Progenitor cell of endocrine pancreas (in vitro differentiated cells): ENCODE measurements around the gene PRDX6. TPM values are rescaled to one million over a fixed set of nuclear protein-coding genes. Genes with fewer than 3 reads are reported as not detected.
A peak's percentile ranks its signal among the peaks of the same experiment; 100 is the strongest.

ENCODE experiments used
- DNase-seq: peaks from one replicate; pipeline ENCODE4 v3.0.0; 2021; ENCODE audit warnings: low spot score; ENCODE audit not compliant: unreplicated experiment
- H3K27ac Mint-ChIP-seq: 2 replicates; pipeline ENCODE4 v1.8.0; 2021; ENCODE audit warnings: mild to moderate bottlenecking, moderate library complexity, mixed read lengths
- H3K27me3 Mint-ChIP-seq: 2 replicates; pipeline ENCODE4 v1.8.0; 2021; ENCODE audit warnings: mixed read lengths
- H3K36me3 Mint-ChIP-seq: 2 replicates; pipeline ENCODE4 v1.8.0; 2022; ENCODE audit warnings: mixed read lengths; ENCODE audit not compliant: insufficient read depth
- H3K4me1 Mint-ChIP-seq: 2 replicates; pipeline ENCODE4 v1.8.0; 2021; ENCODE audit warnings: low read depth, mixed read lengths
- H3K4me3 Mint-ChIP-seq: 2 replicates; pipeline ENCODE4 v1.8.0; 2021; ENCODE audit warnings: low read depth, mild to moderate bottlenecking, moderate library complexity, mixed read lengths
- H3K9me3 Mint-ChIP-seq: 2 replicates; pipeline ENCODE4 v1.8.0; 2021; ENCODE audit warnings: low read depth, mixed read lengths
- total RNA-seq: library from RNA; stranded (reverse); gene quantifications from 2 replicates; pipeline ENCODE4 v1.2.1, GENCODE V29; 2021
- TF ChIP-seq, protein P1 (sequence below): fragments of 200-600 bp; sonication (generic); IDR thresholded peaks from one replicate; pipeline ENCODE4 v1.5.0; 2021; ENCODE audit warnings: antibody characterized with exemption, mild to moderate bottlenecking; ENCODE audit not compliant: unreplicated experiment

The PRDX6 gene
- total RNA-seq, 1 donor from 2014 or later: 258 TPM

DNA sequence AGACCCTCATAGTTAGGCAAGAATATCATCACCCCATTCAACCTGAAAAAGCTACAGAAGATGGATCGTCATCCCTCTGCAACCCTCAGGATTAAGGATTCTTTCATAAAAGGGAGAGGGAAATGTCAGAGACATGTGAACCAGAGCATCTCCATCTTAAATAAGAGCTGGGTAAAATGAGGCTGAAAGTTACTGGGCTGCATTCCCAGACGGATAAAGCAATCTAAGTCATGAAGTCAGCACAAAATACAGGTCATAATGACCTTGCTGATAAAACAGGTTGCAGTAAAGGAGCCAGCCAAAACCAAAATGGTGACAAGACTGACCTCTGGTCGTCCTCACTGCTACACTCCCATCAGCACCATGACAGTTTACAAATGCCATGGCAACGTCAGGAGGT, 22.6 kb downstream of the PRDX6 start:
- Mint-ChIP-seq H3K9me3 (peaks cover 4% of the 10 kb centered on the region), H3K4me1 (peaks cover 2% of the 10 kb centered on the region), H3K36me3 (peaks cover 1% of the 10 kb centered on the region), H3K27ac (no peak overlapping the region), H3K27me3 (no peaks in the 10 kb centered on the region), H3K4me3 (no peak overlapping the region)
- no peak for DNase-seq
- TF ChIP-seq, protein P1, sequence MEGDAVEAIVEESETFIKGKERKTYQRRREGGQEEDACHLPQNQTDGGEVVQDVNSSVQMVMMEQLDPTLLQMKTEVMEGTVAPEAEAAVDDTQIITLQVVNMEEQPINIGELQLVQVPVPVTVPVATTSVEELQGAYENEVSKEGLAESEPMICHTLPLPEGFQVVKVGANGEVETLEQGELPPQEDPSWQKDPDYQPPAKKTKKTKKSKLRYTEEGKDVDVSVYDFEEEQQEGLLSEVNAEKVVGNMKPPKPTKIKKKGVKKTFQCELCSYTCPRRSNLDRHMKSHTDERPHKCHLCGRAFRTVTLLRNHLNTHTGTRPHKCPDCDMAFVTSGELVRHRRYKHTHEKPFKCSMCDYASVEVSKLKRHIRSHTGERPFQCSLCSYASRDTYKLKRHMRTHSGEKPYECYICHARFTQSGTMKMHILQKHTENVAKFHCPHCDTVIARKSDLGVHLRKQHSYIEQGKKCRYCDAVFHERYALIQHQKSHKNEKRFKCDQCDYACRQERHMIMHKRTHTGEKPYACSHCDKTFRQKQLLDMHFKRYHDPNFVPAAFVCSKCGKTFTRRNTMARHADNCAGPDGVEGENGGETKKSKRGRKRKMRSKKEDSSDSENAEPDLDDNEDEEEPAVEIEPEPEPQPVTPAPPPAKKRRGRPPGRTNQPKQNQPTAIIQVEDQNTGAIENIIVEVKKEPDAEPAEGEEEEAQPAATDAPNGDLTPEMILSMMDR: no peak

- TF ChIP-seq, protein P1: no peak
- peak overlapping the region; percentile 63 for H3K27ac Mint-ChIP-seq
- H3K27me3 Mint-ChIP-seq: no peaks in the 10 kb centered on the region
- H3K9me3 Mint-ChIP-seq: no peaks in the 10 kb centered on the region
- no peaks in the 10 kb centered on the region for H3K36me3 Mint-ChIP-seq
- no peak overlapping the region for H3K4me3 Mint-ChIP-seq
- H3K4me1 Mint-ChIP-seq: peaks cover 9% of the 10 kb centered on the region
- DNase-seq: no peak
Measured at GRCh38 chr1:173502104-173502503, 25.0 kb downstream of the PRDX6 start.

DNA sequence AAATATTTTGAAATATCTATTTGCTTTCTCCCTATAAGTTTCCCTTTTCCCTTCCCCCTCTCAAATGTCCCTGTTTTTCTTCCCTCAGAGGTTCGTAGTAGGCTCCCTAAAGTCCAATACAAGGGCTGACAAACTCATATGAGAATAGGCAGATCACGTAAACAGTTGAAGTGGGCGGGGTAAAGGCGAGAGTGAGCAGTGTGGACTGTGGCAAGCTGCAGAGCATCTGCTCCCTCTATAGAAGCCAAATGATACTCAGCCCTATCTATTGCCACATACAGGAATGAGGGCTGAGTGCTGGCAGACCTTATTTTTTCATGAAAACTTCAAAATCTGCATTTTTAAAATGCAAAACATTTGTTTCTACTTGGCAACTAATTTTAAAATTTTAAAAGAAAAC, 26.3 kb downstream of the PRDX6 start:
- Mint-ChIP-seq H3K9me3 (no peaks in the 10 kb centered on the region), H3K27me3 (no peaks in the 10 kb centered on the region), H3K4me1 (peaks cover 17% of the 10 kb centered on the region), H3K36me3 (no peaks in the 10 kb centered on the region), H3K4me3 (no peak overlapping the region), H3K27ac (no peak overlapping the region)
- TF ChIP-seq, protein P1: no peak
- no peak for DNase-seq

GRCh38 chr1:173504268-173504667, 27.1 kb downstream of the PRDX6 start:
- Mint-ChIP-seq H3K9me3 (no peaks in the 10 kb centered on the region), H3K36me3 (no peaks in the 10 kb centered on the region), H3K4me1 (peaks cover 17% of the 10 kb centered on the region), H3K27me3 (no peaks in the 10 kb centered on the region), H3K27ac (no peak overlapping the region), H3K4me3 (no peak overlapping the region)
- no peak for DNase-seq
- TF ChIP-seq, protein P1: no peak

DNA sequence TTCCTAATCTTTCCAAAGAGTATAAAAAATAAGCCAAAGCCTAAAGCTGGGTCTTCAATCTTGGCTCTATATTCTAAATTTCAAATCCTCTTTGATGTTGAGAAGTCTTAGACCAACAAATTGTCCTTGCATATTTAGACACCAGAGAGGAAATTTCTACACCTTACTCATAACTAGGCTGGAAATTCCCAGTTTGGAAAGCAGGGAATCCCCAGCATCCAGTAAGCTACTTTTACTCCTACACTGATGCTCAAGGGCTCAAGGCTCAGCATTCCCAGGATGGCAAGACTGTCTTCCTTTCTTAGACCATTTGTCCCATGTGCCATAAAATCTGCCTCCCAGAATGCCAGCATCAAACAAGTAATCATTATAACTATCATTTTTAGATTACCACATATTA, 28.3 kb downstream of the PRDX6 start:
- no peaks in the 10 kb centered on the region for H3K9me3 Mint-ChIP-seq

More for the DNA sequence above, 28.3 kb downstream of the PRDX6 start:
- Mint-ChIP-seq H3K27me3 (no peaks in the 10 kb centered on the region), H3K36me3 (no peaks in the 10 kb centered on the region), H3K4me1 (peaks cover 17% of the 10 kb centered on the region), H3K4me3 (no peak overlapping the region), H3K27ac (no peak overlapping the region)
- DNase-seq: no peak
- TF ChIP-seq, protein P1: no peak
